Lung (tissue), 12 donors: ENCODE results near the gene MRPL2. TPM values are rescaled to one million over a fixed set of nuclear protein-coding genes. Genes with fewer than 3 reads are reported as not detected.

Experiments
- ATAC-seq: fragments of 200-7000 bp; cut with Tn5 transposase; one replicate; pipeline ENCODE4 v1.9.1; 2020; ENCODE audit warnings: moderate number of reproducible peaks; ENCODE audit not compliant: insufficient read depth, low FRiP score
- DNase-seq, 3 donors: peaks; one replicate each; pipeline ENCODE4 v3.0.0-alpha.2; 2013 to 2017
- H3K27ac ChIP-seq, 2 donors: one replicate each; pipeline ENCODE4 v1.5.1; 2013; ENCODE audit warnings: mild to moderate bottlenecking in 2 of 2, moderate library complexity in 2 of 2, control low read depth in 1 of 2, inconsistent platforms in 1 of 2, low read depth in 1 of 2, low read length in 1 of 2
- H3K27me3 ChIP-seq, 3 donors: one replicate each; pipeline ENCODE4 v1.5.1; 2013; ENCODE audit warnings: low read length in 2 of 3; ENCODE audit not compliant: control insufficient read depth in 3 of 3, insufficient read depth in 3 of 3
- H3K36me3 ChIP-seq, 4 donors: one replicate each; pipeline ENCODE4 v1.5.1; 2013; ENCODE audit warnings: low read length in 4 of 4, mild to moderate bottlenecking in 1 of 4, moderate library complexity in 1 of 4; ENCODE audit not compliant: control insufficient read depth in 4 of 4, insufficient read depth in 4 of 4
- H3K4me1 ChIP-seq, 5 donors: one replicate each; pipeline ENCODE4 v1.5.1; 2013; ENCODE audit warnings: low read length in 5 of 5, mild to moderate bottlenecking in 2 of 5, moderate library complexity in 1 of 5; ENCODE audit not compliant: control insufficient read depth in 5 of 5, insufficient read depth in 5 of 5
- H3K4me3 ChIP-seq: one replicate; pipeline ENCODE4 v1.5.1; 2013; ENCODE audit warnings: mild to moderate bottlenecking, control low read depth, moderate library complexity
- H3K9ac ChIP-seq, 2 donors: one replicate each; pipeline ENCODE4 v1.5.1; 2013; ENCODE audit warnings: low read length in 2 of 2, control low read depth in 1 of 2; ENCODE audit not compliant: insufficient read depth in 1 of 2
- H3K9me3 ChIP-seq, 4 donors: one replicate each; pipeline ENCODE4 v1.5.1; 2013; ENCODE audit warnings: low read length in 3 of 4, mild to moderate bottlenecking in 1 of 4, moderate library complexity in 1 of 4; ENCODE audit not compliant: control insufficient read depth in 4 of 4, insufficient read depth in 3 of 4
- CTCF ChIP-seq: IDR thresholded peaks from 2 replicates; pipeline ENCODE4 v1.5.1; 2012; ENCODE audit warnings: mild to moderate bottlenecking; ENCODE audit errors: control extremely low read depth, extremely low read depth
- WGBS, 2 donors: extraction: QIAGEN DNeasy Blood & Tissue Kit; methylation state at CpG; one replicate each; pipeline ENCODE4 v1.1.7; 2013; 5-methylcytosine and 5-hydroxymethylcytosine counted together
- polyA plus RNA-seq, 2 donors: library from polyadenylated mRNA; stranded (reverse); fragments of 200-250 nt; gene quantifications; one replicate each; pipeline ENCODE4 v1.2.1, GENCODE V29; 2013
- total RNA-seq, 2 donors: library from RNA; depleted of rRNA in 1 of 2; stranded (reverse); fragments of >200 nt in 1 of 2; gene quantifications; one replicate each; pipeline ENCODE4 v1.2.1, GENCODE V29; 2014 to 2021
- donor health status: control.
- donor health status: control.
- donor health status: Bipolar disorder and iron deficiency.
- donor health status: healthy.
- donor health status: DM: yes; HTN: yes; CAD: no.

Gene MRPL2
- total and polyA plus RNA-seq, 4 donors: 11.5 to 84.0 (median 46.1) TPM

GRCh38 chr6:43036712-43037111 lies 22.5 kb downstream of the MRPL2 start:
- DNase-seq (no peak), ATAC-seq (no peak)
- Histone ChIP-seq H3K9ac (no peak overlapping the region), H3K9me3 (no peaks in the 10 kb centered on the region), H3K4me1 (no peaks in the 10 kb centered on the region), H3K27ac (no peak overlapping the region), H3K4me3 (no peak overlapping the region), H3K27me3 (no peaks in the 10 kb centered on the region), H3K36me3 (peaks cover 10 to 55% (median 34%) of the 10 kb centered on the region in 4 donors)
- no peak for TF ChIP-seq CTCF
- WGBS, 2 donors: 93 to 96% methylated on average over 9 of the region's 9 CpGs

GRCh38 chr6:43035495-43036194 lies 23.6 kb downstream of the MRPL2 start:
- H3K36me3 ChIP-seq: peaks cover 10 to 52% (median 34%) of the 10 kb centered on the region in 4 donors
- TF ChIP-seq CTCF: no peak
- no peak for ATAC-seq

GRCh38 chr6:43034190-43034525 lies 25.1 kb downstream of the MRPL2 start:
- 91 to 98% methylated on average over 2 of the region's 2 CpGs for WGBS, 2 donors

More at GRCh38 chr6:43035495-43036194, 23.6 kb downstream of the MRPL2 start:
- Histone ChIP-seq H3K27ac (peak overlapping the region in 1 of 2 donors; percentile 10), H3K4me1 (no peaks in the 10 kb centered on the region), H3K4me3 (no peak overlapping the region), H3K27me3 (no peaks in the 10 kb centered on the region), H3K9me3 (no peaks in the 10 kb centered on the region), H3K9ac (no peak overlapping the region)
- DNase-seq: no peak
- WGBS, 2 donors: 86 to 92% methylated on average over 4 of the region's 4 CpGs

More at GRCh38 chr6:43034190-43034525, 25.1 kb downstream of the MRPL2 start:
- H3K4me3 ChIP-seq: no peak overlapping the region
- ATAC-seq: no peak
- no peaks in the 10 kb centered on the region for H3K9me3 ChIP-seq
- peaks cover 18 to 48% (median 34%) of the 10 kb centered on the region in 4 donors for H3K36me3 ChIP-seq
- H3K9ac ChIP-seq: no peak overlapping the region
- no peak for DNase-seq
- H3K27me3 ChIP-seq: no peaks in the 10 kb centered on the region
- TF ChIP-seq CTCF: no peak
- no peaks in the 10 kb centered on the region for H3K4me1 ChIP-seq
- no peak overlapping the region for H3K27ac ChIP-seq
